GM18502 (cell line): Measurements from ENCODE around the gene OTOL1.

Experiments used
- ATAC-seq: cut with Tn5 transposase; IDR thresholded peaks from one replicate; pipeline ENCODE4 v1.9.1; 2021; ENCODE audit warnings: mild to moderate bottlenecking; ENCODE audit not compliant: unreplicated experiment, poor library complexity

The OTOL1 gene

DNA sequence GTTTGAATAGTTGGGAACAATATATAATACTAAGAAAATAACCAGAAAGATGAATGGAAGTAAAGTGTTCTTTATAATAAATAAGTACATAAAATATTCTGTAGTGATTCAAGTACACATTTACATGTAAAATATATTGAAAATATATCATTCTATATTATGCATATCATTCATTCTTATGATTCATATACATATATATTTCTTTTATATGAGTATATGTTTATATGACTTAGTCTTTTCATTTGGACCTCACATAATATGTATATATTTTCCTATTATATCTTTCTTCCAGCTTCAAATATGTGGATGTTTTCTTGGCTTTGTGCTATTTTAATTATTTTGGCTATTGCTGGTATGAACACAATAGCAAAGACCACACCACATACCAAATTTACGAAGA, at the start of gene OTOL1:
Gene OTOL1, plus strand, starts transcription at position 301 of the 400 bp plus-strand sequence. Its CDS starts 0 bp downstream, at position 301.
- no peak for ATAC-seq

DNA sequence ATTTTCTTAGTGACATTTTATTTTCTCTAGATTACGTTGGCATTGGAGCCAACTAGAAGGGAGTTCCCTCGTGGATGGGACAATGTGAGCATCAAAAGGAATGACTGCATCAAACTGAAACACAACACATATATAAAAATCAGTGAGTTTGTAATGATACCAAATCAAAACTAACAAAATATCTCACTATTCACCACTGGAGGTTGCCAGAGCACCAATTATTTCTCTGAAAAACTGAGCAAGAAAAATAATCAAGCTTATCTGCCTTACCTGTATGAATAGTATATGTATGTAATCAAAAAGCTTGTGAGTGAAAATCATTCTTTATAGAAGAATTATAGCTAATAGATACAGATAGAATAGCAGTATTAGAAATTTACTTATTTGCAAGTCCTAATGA, 46.8 kb upstream of the OTOL1 start:
- ATAC-seq: no peak

DNA sequence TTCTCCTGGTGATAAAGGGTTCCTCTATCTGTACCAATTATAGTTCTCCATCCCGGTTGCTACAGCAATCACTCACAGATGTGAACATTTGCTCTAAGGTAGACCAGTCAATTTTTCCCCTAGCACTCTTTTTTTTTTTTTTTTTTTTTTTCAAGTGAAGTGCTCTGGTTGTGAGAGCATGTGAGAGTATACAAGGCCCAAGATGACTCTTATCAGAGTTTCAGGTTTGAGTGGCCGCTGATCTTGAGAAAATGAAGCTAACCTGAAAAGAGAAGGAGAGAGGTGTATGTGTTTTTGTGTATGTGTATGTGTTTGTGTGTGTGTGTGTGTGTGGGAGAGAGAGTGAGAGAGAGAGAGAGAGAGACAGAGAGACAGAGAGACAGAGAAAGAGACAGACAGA, 44.4 kb upstream of the OTOL1 start:
- ATAC-seq: no peak

DNA sequence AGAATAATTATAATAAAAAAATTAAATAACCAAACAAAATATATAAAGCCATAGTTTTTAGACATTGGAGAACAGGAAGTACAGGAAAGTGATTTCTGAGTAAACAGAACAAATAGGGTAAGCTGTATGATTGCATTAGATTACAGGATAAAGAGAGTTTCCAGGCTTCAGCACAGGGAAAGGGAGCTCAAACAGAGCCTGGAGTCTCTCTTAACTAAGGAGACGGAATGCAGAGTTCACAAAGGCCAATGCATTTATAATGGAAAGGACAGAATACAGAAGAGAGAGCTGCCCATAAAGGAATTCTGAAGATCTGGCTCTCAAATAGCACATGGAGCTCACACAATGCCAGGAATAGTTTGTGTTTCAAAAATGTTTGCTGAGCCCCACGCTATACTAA, 42.0 kb upstream of the OTOL1 start:
- ATAC-seq: no peak

DNA sequence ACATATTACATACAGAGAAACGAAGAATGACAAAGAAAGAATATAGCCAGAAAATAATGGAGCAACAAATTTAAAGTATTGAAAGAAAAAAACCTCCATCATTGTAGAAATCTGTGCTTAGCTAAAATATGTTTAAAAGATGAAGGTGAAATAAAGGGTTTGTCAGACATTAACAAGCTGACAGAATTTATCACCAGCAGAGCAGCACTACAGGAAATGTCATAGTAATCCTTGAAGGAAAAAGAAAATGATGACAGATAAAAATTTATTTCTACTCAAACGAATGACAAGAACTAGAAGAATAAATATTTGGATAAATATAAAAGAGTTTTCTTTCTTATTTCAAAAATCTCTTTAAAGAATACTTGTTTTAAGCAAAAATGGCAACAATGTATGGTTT, 40.6 kb upstream of the OTOL1 start:
- no peak for ATAC-seq

DNA sequence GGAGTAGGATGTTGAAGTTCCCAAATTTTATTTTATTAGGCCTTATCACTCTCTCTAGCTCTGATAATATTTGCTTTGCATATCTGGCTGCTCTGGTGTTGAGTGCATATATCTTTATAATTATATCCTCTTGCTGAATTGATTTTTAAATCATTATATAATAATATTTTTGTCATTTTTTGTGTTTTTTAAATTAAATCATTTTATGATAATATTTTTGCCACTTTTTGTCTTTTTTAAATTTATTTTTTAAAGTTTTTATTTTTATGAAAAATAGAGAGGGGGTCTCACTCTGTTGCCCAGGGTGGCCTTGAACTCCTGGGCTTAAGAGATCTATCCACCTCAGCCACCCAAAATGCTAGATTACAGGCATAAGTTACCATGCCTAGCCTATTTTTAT, 34.5 kb upstream of the OTOL1 start:
- no peak for ATAC-seq

DNA sequence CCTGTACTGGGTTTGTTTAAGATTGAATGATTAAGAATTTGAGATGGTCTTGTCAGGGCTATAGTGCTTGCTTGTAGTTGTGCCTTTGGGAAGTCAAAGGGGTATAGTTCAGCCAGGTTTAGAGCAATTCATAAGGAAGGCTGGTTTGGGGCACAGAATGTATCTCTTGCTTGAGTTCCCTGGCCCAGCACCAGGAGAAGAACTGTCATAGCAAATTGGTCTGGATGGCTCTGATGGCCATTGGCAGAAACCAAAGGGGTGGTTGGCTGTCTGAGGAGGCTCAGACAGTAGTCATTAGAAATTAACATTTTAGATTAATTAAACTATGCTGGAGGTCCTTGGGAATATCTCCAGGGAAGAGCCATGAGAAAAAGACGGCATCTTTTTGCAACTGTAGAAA, 25.4 kb upstream of the OTOL1 start:
- no peak for ATAC-seq

DNA sequence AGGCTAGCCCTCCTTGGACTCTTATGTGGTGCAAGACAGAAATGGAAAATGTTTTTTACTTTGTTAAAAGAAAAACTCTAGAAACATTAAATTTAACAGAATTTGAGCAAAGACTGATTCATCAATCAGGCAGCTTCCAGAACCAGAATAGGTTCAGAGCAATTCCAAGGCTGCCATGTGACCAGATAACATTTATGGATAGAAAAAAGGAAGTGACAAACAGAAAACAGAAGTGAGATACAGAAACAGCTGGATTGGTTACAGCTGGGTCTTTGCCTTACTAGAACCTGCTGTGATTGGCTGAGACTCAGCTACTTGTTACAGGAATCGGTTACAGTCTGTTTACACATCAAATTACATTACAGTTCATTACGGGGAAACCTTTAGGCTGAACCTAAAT, 22.5 kb upstream of the OTOL1 start:
- ATAC-seq: no peak

DNA sequence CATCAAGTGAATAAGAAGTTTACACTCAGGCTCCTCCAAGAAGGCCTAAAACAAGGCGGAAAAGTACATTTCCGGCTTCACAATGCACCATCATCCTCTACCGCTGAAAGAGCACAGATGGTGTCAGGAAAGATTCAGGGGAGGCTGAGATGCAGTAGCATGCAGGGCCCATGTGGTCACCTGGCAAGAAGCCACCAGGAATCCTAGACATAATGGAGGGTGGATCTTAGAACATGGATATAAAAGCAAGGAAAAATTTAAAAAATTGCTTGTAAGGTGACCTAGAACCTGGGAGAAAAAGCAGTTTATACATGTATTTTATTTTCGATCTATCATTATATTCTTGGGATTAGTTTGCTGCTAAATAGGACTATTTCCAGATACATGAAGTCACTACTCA, 21.9 kb upstream of the OTOL1 start:
- ATAC-seq: no peak

DNA sequence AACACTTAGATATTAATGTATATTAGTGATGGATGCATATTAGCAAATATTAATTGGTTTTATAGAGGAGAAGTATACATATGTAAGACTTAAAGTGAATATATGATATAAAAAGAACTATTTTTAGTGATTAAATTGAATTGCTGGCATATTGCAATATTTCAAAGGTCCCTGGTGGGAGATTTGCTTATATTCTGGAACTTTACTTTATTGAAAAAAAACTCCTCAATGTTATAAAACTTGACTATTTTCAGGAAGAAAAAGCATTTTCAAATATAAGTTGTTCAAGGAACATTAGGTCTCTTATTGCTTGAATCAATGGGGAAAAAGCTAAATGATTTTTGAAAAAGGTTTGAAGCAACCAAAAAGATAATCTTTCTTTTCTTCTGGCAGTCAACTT, 21.4 kb upstream of the OTOL1 start:
- no peak for ATAC-seq

DNA sequence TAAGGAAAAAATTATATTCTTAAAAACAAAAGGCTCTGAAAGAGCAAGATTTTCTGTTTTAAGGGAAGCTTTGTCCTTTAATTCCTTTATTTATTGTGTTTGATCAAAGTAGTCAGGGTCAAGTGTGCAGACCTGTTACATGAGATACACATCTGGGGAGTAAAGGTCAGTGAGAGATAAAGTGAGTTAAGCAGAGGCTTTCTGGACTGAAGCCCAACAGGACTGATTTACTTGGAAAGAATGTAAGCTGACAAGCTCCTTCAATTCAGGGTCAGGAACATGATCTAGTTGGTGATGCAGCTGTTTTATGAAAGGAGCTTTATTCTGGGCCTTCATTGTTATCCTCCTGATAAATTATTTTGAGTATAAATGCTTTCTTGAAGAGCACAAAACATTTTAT, 20.7 kb upstream of the OTOL1 start:
- ATAC-seq: no peak

DNA sequence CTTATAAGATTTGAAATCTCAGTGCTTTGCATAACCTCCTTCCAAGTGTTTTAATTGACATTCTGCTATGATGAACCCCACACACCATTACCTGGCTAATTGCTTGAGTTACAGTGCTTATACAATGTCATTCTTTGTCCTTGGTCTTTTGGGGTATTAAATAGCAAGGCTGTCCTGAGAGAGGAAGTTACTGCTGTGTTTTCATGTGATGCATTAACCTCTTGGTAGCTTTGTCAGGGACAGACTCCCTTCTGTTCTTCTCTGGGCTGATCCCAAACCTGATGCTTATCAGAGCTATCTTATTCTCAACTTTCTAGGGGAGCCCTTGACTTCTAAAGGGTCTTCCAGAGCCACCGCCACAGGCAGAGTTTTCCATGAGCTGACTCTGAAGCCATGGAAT, 12.4 kb upstream of the OTOL1 start:
- ATAC-seq: no peak

DNA sequence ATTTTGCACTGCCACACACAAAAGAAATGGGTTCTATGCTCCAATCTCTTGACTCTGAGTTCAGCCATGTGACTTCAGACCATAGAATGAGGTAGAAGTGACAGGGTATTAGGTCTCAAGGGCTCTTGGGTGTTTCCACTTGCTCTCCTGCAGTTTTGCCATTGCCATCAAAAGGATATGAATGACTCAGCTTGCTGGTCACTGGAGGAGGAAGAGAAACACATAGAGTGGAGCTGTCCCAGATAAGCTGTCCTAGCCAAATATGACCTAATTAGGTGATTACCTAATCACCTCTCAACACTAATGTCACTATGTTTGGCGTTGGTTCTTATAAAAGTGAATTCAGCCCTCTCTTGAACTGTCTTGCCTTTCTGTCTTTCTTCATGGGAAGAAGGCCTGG, 8.3 kb upstream of the OTOL1 start:
- peak; percentile 33 for ATAC-seq

DNA sequence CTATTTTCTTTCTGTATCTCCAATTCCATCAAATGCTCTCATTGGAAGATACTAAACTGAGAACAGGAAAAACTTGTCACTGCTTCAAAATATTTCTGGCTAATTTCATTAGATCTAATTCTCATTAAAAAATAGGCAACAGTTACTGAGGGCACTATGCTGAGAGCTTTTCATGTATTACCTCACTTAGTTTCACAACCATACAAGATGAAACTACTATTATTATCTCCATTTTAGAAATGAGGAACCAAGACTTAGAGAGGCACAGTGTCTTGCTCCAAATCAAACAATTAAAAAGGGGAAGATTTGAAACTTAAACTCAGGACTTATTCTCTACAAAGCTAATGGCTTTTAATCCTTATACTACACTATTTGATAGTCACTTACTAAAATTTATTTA, 7.2 kb upstream of the OTOL1 start:
- ATAC-seq: peak; percentile 99

DNA sequence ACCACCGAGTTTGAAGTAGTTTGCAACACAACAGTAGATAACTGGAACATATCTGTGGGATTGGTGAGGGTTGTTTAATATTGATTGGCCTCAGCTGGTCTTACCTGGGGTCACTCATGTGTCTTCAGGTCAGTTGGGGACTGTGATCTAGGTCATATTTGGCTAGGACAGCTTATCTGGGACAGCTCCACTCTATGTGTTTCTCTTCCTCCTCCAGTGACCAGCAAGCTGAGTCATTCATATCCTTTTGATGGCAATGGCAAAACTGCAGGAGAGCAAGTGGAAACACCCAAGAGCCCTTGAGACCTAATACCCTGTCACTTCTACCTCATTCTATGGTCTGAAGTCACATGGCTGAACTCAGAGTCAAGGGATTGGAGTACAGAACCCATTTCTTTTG, 5.8 kb upstream of the OTOL1 start:
- peak; percentile 41 for ATAC-seq

DNA sequence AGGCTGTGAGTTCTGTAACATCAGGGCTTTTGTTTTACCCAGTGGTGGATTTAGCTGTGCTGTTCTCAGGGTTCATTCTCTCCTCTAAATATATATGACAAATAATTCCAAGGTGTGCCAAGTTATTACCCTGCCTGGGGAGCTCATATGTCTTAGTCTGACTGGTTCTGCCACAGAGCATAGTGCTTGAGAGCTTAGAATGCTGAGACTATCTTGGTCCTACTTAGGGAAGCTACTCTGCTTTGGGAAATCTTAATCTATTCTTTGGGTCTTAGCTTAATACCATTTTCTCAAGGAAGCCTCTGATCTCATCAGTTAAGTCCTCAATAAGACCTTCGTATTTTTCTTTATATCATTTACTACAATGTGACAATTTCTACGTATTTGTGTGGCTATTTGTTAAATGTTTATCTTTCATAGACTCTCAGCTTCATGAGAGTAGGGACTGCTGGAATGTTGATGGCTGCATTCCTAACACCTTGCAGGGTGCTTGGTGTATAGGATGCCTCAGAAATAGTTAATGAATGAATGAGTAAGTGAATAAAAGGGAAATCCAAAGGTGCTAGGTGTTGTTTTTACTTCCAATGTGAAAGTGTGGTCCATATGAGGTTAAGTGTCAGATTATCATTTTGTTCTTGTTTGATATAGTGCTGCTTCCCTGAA, 1.8 kb downstream of the OTOL1 start:
- ATAC-seq: no peak

DNA sequence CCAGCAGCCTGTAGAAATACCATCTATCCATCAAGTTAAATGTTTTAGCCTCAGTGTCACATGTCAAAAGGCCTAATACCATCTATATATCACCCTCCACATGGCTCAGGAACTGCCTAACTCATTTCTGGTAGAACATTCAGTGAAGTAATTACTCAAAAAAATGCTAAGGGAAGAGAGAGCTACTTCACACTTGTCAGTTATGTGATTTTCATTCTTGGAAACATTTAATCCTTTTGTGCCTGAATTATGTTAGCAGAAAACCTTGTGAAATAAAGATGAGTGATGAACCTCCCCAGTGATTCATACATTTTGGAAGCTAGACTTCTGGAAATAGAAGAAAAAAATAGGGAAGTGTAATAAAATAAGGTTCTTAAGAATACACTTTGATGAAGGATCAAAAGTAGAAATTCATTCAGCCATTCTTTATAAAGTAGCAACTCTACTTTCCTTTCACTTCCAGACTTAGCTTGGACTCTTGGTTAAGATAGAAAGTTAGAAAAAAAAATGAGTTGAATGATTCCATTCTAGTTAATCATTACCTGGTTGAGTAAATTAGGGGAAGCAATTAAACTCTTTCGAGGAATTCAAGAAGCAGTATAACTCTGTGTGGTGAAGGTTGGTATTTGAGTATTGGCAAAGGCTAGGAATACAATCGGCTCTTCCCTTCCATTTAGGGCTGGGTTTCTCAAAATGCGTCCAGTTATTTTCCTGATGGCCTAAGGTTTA, 3.6 kb downstream of the OTOL1 start:
- ATAC-seq: no peak

DNA sequence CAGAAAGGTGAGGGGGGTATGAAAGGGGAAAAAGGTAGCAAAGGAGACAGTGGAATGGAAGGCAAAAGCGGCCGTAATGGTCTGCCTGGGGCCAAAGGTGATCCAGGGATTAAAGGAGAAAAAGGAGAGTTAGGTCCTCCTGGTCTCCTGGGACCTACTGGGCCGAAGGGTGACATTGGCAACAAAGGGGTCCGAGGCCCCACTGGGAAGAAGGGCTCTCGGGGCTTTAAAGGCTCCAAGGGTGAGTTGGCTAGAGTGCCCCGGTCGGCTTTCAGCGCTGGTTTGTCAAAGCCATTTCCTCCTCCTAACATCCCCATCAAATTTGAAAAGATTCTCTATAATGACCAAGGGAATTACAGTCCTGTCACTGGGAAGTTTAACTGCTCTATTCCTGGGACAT, 6.7 kb downstream of the OTOL1 start:
- no peak for ATAC-seq

DNA sequence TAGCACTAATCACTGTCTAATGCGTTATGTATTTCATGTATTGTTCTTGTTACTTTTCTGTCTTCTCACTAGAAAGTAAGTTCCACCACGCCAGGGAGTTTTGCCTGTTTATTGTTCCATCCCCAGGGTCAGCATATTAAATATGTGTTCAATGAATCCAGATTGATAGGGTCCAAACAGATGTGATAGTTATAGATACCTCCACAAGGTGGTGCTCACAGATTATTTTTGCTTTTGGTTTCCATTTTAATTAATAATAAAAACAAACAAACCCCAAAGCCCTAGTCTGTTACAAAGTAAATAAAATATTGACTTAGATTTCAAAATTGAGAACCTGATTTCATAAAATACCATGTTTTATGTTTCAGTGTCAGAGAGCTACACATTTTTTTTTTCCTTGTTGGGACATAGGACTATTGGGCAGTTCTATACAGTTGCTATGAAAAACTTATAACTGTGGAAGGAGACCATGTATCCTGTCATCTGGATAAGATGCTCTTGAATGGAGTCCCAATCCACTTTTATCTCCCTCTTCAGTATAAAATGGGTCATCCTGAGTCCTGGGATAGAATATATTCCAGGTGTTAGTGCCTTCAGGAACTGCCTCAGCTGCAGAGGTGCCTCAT, 12.4 kb downstream of the OTOL1 start:
- ATAC-seq: peak; percentile 86

DNA sequence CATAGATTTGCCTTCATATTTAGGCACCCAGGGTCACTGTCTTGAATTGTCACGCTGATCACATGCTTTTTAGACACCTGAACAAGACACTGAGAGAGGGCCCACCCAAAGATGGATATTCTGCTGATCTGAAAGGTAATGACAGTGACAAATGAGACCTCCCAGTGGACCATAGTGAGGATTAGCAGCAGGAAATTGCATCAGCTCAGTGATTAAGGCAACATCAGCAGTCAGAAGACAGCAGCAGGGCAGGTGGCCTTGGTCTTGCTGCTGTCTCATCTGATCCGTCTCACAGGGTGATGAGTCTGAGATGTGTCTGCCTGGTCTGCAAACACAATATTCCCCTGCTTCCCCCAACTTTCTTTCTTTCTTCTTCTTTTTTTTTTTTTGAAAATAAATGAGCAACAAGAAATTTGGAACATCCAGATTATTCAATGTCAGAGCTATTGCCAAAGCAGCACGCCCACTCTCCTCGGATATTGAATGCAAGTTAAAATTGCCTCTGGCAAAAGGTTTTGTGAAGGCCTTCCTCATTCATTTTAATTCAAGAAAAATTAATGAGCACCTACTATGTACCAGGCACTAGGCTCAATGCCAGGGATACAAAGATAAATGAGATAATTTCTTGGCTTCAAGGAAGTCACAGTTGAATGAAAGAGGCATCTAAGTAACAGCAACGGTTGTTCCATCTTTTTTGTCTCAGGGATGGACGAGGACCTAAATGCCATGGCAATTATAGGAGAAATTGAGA, 14.1 kb downstream of the OTOL1 start:
- no peak for ATAC-seq

DNA sequence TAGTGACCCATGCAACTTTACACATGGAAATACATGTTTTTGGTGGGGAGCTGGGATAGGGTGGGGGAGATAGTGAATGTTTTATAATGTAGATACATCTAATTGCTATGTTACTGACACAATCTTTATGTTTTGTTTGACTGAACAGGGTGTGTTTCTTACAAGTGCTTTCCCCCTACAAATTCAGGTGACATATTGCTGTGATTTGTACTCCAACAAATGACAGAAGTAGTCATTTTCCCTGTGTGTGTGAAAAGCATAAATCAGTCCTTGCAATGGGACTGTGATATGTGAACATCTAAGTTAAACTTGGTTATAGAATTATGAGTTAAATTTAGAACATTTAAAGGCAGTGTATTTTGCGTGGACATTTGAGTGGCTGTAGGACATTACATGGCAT, 27.3 kb downstream of the OTOL1 start:
- ATAC-seq: no peak
